PC-9 (cell line): ENCODE results near the gene TRIO. TPM values are rescaled to one million over a fixed set of nuclear protein-coding genes. Genes with fewer than 3 reads are reported as not detected.

ENCODE experiments used
- BruUV-seq: library from RNA; stranded (reverse); fragments of 400-500 nt; replicated peaks from 2 replicates; lab custom pipeline; 2021; lab: Mats Ljungman, UMichigan
- CTCF ChIA-PET: fragments of 300-600 bp; sonication (Branson Sonifier 250); formaldehyde crosslinking; loops from one replicate; lab custom pipeline; 2022; ENCODE audit warnings: antibody characterized with exemption; lab: Charles Lee
- POLR2A ChIA-PET: fragments of 300-600 bp; sonication (Branson Sonifier 250); formaldehyde crosslinking; loops from one replicate; lab custom pipeline; 2022; ENCODE audit warnings: antibody characterized with exemption; ENCODE audit not compliant: unreplicated experiment; lab: Charles Lee
- DNase-seq, 2 experiments: peaks; one replicate each; pipeline versions ENCODE4 v3.0.0 to v3.0.0-alpha.2; 2015 to 2022; ENCODE audit warnings: mixed read lengths in 1 of 2
- H2AFZ ChIP-seq: fragments of 200-600 bp; sonication (generic); 2 replicates; pipeline ENCODE4 v1.8.1; 2017; ENCODE audit warnings: antibody characterized with exemption
- H3F3A ChIP-seq: fragments of 200-600 bp; sonication (generic); 2 replicates; pipeline ENCODE4 v1.8.1; 2017; ENCODE audit warnings: antibody characterized with exemption, mild to moderate bottlenecking, low read depth; ENCODE audit not compliant: insufficient read depth
- H3K27ac ChIP-seq: fragments of 200-600 bp; sonication (generic); 2 replicates; pipeline ENCODE4 v1.6.1; 2016; ENCODE audit warnings: mixed run types
- H3K27me3 ChIP-seq: fragments of 200-600 bp; sonication (generic); 2 replicates; pipeline ENCODE4 v1.6.1; 2016; ENCODE audit warnings: low read depth, mixed run types; ENCODE audit not compliant: insufficient read depth
- H3K36me3 ChIP-seq: fragments of 200-600 bp; sonication (generic); 2 replicates; pipeline ENCODE4 v1.6.1; 2016; ENCODE audit warnings: low read depth, mixed run types
- H3K4me1 ChIP-seq: fragments of 200-600 bp; sonication (generic); replicated peaks from 2 replicates; pipeline ENCODE4 v1.6.1; 2016; ENCODE audit warnings: mixed run types; ENCODE audit not compliant: insufficient read depth
- H3K4me2 ChIP-seq: fragments of 200-600 bp; sonication (generic); 2 replicates; pipeline ENCODE4 v1.6.1; 2017; ENCODE audit warnings: mixed run types
- H3K4me3 ChIP-seq: fragments of 200-600 bp; sonication (generic); 2 replicates; pipeline ENCODE4 v1.6.1; 2016; ENCODE audit warnings: mixed run types
- H3K79me2 ChIP-seq: fragments of 200-600 bp; sonication (generic); 2 replicates; pipeline ENCODE4 v1.6.1; 2017; ENCODE audit warnings: low read depth, mixed run types
- H3K9me2 ChIP-seq: fragments of 200-600 bp; sonication (generic); 2 replicates; pipeline ENCODE4 v1.8.1; 2017; ENCODE audit warnings: mild to moderate bottlenecking; ENCODE audit not compliant: insufficient read depth
- H3K9me3 ChIP-seq: fragments of 200-600 bp; sonication (generic); 2 replicates; pipeline ENCODE4 v1.8.1; 2016; ENCODE audit warnings: low read depth; ENCODE audit not compliant: insufficient read depth
- H4K20me1 ChIP-seq: fragments of 200-600 bp; sonication (generic); 2 replicates; pipeline ENCODE4 v1.8.1; 2017; ENCODE audit not compliant: insufficient read depth
- EZH2 ChIP-seq: fragments of 200-600 bp; sonication (generic); IDR thresholded peaks from 2 replicates; pipeline ENCODE4 v1.8.0; 2017; ENCODE audit warnings: antibody characterized with exemption, low read depth
- intact Hi-C: fragments of 100-400 bp; cut with micrococcal nuclease; formaldehyde crosslinking; loops from one replicate; pipeline ENCODE4 v1.10.0; 2022; ENCODE audit not compliant: unreplicated experiment
- total RNA-seq: library from RNA; stranded (reverse); gene quantifications from 2 replicates; pipeline ENCODE4 v1.2.3, GENCODE V29; 2021
- TF ChIP-seq, protein P1 (sequence below): fragments of 200-600 bp; sonication (generic); conservative IDR thresholded peaks from 2 replicates; pipeline ENCODE4 v1.6.1; 2017; ENCODE audit warnings: mixed run types, antibody characterized with exemption, mild to moderate bottlenecking, moderate library complexity

Gene TRIO
- total RNA-seq, 1 experiment from 2014 or later = 596 TPM

DNA sequence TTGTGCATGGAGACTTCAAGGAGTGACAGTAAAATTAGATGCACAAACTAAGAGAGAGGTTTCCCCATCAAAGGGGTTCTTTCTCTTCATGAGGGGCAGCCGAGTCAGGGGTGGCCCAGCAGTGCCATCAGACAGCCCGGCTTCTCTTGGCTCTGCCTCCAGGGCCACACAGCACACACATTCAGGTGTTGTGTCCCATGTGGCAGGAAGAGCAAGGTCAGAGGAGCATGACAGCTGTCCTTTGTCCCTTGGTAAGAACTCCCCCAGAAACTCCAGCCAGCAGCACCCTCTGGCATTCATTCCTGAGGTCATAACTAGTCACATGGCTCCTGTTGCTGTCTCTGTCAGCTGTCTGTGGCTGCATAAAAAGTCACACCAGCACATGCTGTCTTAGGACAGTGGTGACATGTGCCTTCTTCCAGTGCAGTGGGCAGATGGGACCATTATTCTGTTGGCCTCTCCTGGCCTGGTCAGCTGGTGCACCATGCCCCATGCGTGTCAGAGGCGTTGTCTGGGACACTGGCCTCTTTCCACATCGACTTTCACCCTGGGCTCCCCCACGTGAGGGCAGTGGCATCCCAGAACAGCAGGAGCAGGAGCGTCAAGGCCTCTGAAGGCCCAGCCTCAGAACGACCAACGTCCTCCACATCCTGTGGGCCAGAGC, 360.0 kb downstream of the TRIO start:
- Histone ChIP-seq H3F3A (no peaks in the 10 kb centered on the region), H3K4me1 (no peaks in the 10 kb centered on the region), H3K36me3 (0 out of 2 replicates have a peak, but pooled peaks cover 10% of the 10 kb centered on the region), H3K9me2 (no peaks in the 10 kb centered on the region), H3K27me3 (no peaks in the 10 kb centered on the region), H3K4me3 (no peak overlapping the region), H3K9me3 (no peaks in the 10 kb centered on the region), H3K4me2 (no peak overlapping the region), H4K20me1 (0 out of 2 replicates have a peak, but pooled peaks cover under 1% of the 10 kb centered on the region), H3K27ac (no peak overlapping the region), H3K79me2 (no peaks in the 10 kb centered on the region), H2AFZ (no peak overlapping the region)
- DNase-seq = no peak
- intact Hi-C loops = no loop called here
- ChIA-PET CTCF (no interaction called here), POLR2A (no interaction called here)
- TF ChIP-seq, protein P1, sequence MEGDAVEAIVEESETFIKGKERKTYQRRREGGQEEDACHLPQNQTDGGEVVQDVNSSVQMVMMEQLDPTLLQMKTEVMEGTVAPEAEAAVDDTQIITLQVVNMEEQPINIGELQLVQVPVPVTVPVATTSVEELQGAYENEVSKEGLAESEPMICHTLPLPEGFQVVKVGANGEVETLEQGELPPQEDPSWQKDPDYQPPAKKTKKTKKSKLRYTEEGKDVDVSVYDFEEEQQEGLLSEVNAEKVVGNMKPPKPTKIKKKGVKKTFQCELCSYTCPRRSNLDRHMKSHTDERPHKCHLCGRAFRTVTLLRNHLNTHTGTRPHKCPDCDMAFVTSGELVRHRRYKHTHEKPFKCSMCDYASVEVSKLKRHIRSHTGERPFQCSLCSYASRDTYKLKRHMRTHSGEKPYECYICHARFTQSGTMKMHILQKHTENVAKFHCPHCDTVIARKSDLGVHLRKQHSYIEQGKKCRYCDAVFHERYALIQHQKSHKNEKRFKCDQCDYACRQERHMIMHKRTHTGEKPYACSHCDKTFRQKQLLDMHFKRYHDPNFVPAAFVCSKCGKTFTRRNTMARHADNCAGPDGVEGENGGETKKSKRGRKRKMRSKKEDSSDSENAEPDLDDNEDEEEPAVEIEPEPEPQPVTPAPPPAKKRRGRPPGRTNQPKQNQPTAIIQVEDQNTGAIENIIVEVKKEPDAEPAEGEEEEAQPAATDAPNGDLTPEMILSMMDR = no peak
- no peak for TF ChIP-seq EZH2
- BruUV-seq = no TSS peak

DNA sequence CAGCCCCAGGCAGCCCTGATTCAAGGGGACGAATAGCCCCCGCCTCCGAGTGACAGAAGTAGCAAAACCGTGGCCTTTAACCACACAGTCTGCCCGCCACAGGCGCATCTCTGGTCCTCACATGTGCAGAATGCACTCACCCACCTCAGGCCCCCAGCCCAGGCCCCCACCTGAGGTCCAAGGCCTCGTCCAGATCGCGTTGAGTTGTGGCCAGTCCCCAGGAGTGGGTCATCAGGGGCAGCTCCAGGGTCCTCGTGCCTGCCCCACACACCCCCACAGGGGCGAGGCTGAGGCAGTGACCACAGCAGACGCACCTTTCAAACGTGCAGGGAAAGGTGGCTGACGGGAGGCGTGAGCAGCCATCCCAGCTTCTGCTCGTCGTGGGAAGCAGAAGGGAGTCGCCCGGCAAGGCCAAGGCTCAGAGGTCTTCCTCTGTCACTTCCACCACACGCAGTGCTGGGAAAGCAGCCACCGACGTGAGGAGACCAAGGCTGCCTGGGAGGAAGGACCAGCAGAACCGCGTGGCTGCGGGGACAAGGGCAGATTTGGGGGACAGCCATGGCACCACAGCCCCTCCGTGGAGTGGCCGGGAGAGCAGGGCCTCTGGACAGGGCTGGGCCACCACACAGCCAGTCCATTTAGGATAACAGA, 360.7 kb downstream of the TRIO start:
- BruUV-seq = no TSS peak
- DNase-seq = no peak
- intact Hi-C loops = no loop called here
- no peaks in the 10 kb centered on the region for H3F3A ChIP-seq
- H3K4me3 ChIP-seq = no peak overlapping the region
- no peaks in the 10 kb centered on the region for H3K9me2 ChIP-seq
- H3K9me3 ChIP-seq = no peaks in the 10 kb centered on the region
- ChIA-PET POLR2A (no interaction called here), CTCF (no interaction called here)
- no peak overlapping the region for H3K27ac ChIP-seq
- H3K79me2 ChIP-seq = no peaks in the 10 kb centered on the region
- 0 out of 2 replicates have a peak, but pooled peaks cover 3% of the 10 kb centered on the region for H4K20me1 ChIP-seq
- H3K4me2 ChIP-seq = no peak overlapping the region
- H3K36me3 ChIP-seq = 0 out of 2 replicates have a peak, but pooled peaks cover 6% of the 10 kb centered on the region
- no peak for TF ChIP-seq EZH2
- TF ChIP-seq, protein P1 = no peak
- no peaks in the 10 kb centered on the region for H3K4me1 ChIP-seq
- H2AFZ ChIP-seq = no peak overlapping the region
- H3K27me3 ChIP-seq = no peaks in the 10 kb centered on the region

DNA sequence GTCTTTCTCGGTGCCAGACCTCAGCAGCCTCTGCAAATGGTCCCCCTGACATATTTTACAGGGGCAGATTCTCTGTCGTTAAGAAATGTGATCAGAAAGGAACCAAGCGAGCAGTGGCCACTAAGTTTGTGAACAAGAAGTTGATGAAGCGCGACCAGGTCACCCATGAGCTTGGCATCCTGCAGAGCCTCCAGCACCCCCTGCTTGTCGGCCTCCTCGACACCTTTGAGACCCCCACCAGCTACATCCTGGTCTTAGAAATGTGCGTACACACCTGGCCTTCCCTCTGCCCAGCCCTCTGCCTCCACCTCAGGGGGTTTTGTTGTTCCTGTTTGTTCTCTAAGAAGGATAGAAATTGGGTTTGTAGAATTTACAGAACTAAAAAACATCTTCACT, 361.2 kb downstream of the TRIO start:
- Histone ChIP-seq H3K27ac (no peak overlapping the region), H3K9me3 (no peaks in the 10 kb centered on the region), H3K4me1 (no peaks in the 10 kb centered on the region), H3K9me2 (no peaks in the 10 kb centered on the region), H3K4me3 (no peak overlapping the region), H3K79me2 (no peaks in the 10 kb centered on the region), H3K4me2 (no peak overlapping the region), H4K20me1 (0 out of 2 replicates have a peak, but pooled peaks cover 3% of the 10 kb centered on the region), H3K36me3 (0 out of 2 replicates have a peak, but pooled peaks cover 6% of the 10 kb centered on the region), H2AFZ (no peak overlapping the region), H3F3A (no peaks in the 10 kb centered on the region), H3K27me3 (no peaks in the 10 kb centered on the region)
- no TSS peak for BruUV-seq
- DNase-seq = no peak
- intact Hi-C loops = no loop called here
- no peak for TF ChIP-seq EZH2
- TF ChIP-seq, protein P1 = no peak
- ChIA-PET POLR2A (no interaction called here), CTCF (no interaction called here)
